GM21367 (cell line): ENCODE measurements around the gene SHISAL2A.
A peak's percentile ranks its signal among the peaks of the same experiment; 100 is the strongest.

Experiments
- ATAC-seq: cut with Tn5 transposase; IDR thresholded peaks from one replicate; pipeline ENCODE4 v1.9.1; 2021; ENCODE audit not compliant: unreplicated experiment

SHISAL2A gene

GRCh38 chr1:52615489-52616042 lies 17.4 kb upstream of the SHISAL2A start:
- ATAC-seq, result no peak

GRCh38 chr1:52621950-52622349 lies 11.0 kb upstream of the SHISAL2A start:
- ATAC-seq, result no peak

- no peak for ATAC-seq
Measured at GRCh38 chr1:52623812-52624211, 9.2 kb upstream of the SHISAL2A start.

GRCh38 chr1:52627028-52627427 lies 5.9 kb upstream of the SHISAL2A start:
- ATAC-seq, result no peak

- ATAC-seq, result no peak
Measured at GRCh38 chr1:52628614-52629324, 4.2 kb upstream of the SHISAL2A start.

- no peak for ATAC-seq
Measured at GRCh38 chr1:52629325-52629643, 3.7 kb upstream of the SHISAL2A start.

- no peak for ATAC-seq
Measured at GRCh38 chr1:52629667-52630066, 3.3 kb upstream of the SHISAL2A start.

GRCh38 chr1:52631759-52632331 lies 1.1 kb upstream of the SHISAL2A start:
- no peak for ATAC-seq

- no peak for ATAC-seq
Measured at GRCh38 chr1:52633291-52633754, 355 bp downstream of the SHISAL2A start.

- ATAC-seq, result no peak
Measured at GRCh38 chr1:52634111-52634510, 1.1 kb downstream of the SHISAL2A start.

GRCh38 chr1:52635321-52636089 lies 2.5 kb downstream of the SHISAL2A start:
- no peak for ATAC-seq

- peak; percentile 64 for ATAC-seq
Measured at GRCh38 chr1:52636721-52637695, 4.0 kb downstream of the SHISAL2A start.

GRCh38 chr1:52637946-52638345 lies 5.0 kb downstream of the SHISAL2A start:
- ATAC-seq, result no peak

- no peak for ATAC-seq
Measured at GRCh38 chr1:52640697-52641096, 7.7 kb downstream of the SHISAL2A start.

- no peak for ATAC-seq
Measured at GRCh38 chr1:52641307-52641706, 8.3 kb downstream of the SHISAL2A start.

- ATAC-seq, result no peak
Measured at GRCh38 chr1:52645261-52645660, 12.3 kb downstream of the SHISAL2A start.

- no peak for ATAC-seq
Measured at GRCh38 chr1:52651904-52652303, 18.9 kb downstream of the SHISAL2A start.

- ATAC-seq, result no peak
Measured at GRCh38 chr1:52653207-52653849, 20.4 kb downstream of the SHISAL2A start.

GRCh38 chr1:52654063-52654462 lies 21.1 kb downstream of the SHISAL2A start:
- no peak for ATAC-seq

- ATAC-seq, result no peak
Measured at GRCh38 chr1:52657702-52658101, 24.7 kb downstream of the SHISAL2A start.
